ENCODE measurements around the gene PDS5B.

- no peak for TF ChIP-seq CTCF (IDR thresholded peaks at IDR 0.05; ENCODE audit: poor library complexity)
- no peak for TF ChIP-seq EZH2 (IDR thresholded peaks at IDR 0.05; ENCODE audit: borderline replicate concordance)
- no peak for TF ChIP-seq EZH2phosphoT487 (IDR thresholded peaks at IDR 0.05; ENCODE audit: low read depth, severe bottlenecking, unreplicated experiment)
These were observed 90.0 kb downstream of the PDS5B start for GRCh38 chr13:32676242-32676641.
